Daoy (cell line): Measurements from ENCODE around the gene SYNDIG1. TPM values are rescaled to one million over a fixed set of nuclear protein-coding genes. Genes with fewer than 3 reads are reported as not detected.

ENCODE experiments used
- DNase-seq: peaks from one replicate; pipeline ENCODE4 v3.0.0-alpha.2; 2015; ENCODE audit warnings: low read depth
- total RNA-seq: library from RNA; depleted of rRNA; stranded (reverse); fragments of >200 nt; shearing (Covaris generic); gene quantifications from 2 replicates; pipeline ENCODE4 v1.2.3, GENCODE V29; 2014

The SYNDIG1 gene
- total RNA-seq, 1 experiment from 2014 or later = 0.91 TPM

DNA sequence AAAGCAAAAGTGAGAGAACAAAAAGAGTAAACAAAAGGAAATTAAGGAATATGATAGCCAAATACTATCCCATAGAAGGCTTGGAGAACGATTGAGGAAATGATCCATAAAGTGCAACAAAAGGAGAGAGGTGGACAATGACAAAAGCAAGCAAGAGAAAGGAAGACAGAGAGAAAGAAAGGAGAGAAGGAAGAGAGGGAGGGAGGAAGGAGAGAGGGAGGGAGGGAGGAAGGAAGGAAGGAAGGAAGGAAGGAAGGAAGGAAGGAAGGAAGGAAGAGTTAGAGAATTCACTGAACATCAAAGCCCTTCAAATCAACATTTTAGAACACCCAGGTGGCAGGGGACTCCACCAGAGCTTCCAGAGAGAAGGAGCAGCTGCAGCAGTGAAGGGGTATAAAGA, 185.0 kb downstream of the SYNDIG1 start:
- no peak for DNase-seq

- no peak for DNase-seq
Observed at GRCh38 chr20:24656391-24656790, 187.0 kb downstream of the SYNDIG1 start.

GRCh38 chr20:24657196-24657595, 187.8 kb downstream of the SYNDIG1 start:
- peak; percentile 49 for DNase-seq

GRCh38 chr20:24657878-24658620, 188.6 kb downstream of the SYNDIG1 start:
- peak; percentile 20 for DNase-seq

GRCh38 chr20:24658920-24659660, 189.7 kb downstream of the SYNDIG1 start:
- DNase-seq = no peak

DNA sequence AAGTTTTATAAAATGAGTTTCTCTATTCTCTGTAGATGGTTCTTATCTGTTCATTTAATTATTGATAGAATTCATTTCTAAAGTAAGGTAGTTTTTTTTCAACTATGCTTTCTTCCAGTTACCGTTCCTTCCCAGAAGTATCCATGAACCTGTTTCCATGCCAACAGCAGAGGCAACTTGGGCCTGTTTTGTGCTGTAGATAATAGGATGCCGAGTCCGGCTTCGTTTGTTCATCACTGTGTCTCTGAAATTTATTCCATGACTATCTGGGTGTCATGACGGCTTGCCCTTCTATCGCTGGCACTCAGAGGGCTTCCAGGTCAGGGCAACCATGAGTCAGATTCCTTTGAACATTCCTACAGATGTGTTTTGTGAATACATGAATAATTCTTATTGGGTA, 190.4 kb downstream of the SYNDIG1 start:
- DNase-seq = no peak

- no peak for DNase-seq
Observed at GRCh38 chr20:24660651-24661050, 191.2 kb downstream of the SYNDIG1 start.

- no peak for DNase-seq
Observed at GRCh38 chr20:24661255-24661654, 191.8 kb downstream of the SYNDIG1 start.

DNA sequence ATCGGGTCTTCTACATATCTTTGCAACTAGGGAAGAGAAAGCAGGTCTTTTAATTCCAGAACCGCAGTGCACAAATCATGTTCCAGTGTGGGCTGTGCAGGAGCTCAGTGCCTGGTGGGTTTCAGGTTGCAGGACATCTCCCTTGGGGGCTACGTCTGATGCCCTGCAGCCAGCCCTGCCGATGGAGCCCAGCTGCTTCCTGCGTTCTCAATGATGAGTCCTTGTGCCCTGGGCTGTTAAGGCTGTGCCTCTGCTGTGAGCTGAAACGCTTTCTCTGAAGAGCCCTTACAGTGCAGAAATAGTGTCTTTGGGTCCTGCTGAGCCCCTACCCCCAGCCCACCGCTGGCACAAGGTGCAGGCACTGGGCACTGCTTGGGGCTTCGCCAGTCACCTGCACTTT, 192.9 kb downstream of the SYNDIG1 start:
- DNase-seq = no peak

DNA sequence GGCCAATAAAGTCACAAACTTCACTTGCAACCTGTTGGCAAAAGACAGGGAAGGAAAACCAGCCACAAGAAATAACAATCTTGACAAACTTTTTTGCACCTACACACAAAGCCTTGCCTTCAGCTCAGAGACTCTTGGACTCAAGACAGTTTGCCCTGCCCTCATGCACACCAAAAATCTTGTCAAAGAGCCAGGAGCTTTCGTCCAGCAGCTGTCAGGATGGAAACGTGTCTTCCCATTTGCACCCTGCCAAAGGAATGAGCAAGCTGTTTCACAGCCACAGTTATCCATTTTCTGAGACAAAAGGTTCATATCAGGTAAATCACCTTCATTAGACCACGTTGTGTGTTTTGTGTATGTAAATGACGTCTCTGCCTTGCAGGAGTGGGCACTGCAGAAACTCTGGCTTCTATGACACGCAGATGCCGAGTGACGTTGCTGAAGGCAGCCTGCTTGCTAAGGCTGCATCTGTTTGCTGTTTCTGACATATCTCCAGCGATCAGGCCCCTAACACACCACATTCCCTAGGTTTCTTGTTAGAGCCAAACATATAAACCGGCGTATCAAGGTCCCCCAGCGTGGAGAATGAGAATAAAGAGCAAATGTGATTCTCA, 193.4 kb downstream of the SYNDIG1 start:
- no peak for DNase-seq

- DNase-seq = no peak
Observed at GRCh38 chr20:24663496-24663895, 194.1 kb downstream of the SYNDIG1 start.

DNA sequence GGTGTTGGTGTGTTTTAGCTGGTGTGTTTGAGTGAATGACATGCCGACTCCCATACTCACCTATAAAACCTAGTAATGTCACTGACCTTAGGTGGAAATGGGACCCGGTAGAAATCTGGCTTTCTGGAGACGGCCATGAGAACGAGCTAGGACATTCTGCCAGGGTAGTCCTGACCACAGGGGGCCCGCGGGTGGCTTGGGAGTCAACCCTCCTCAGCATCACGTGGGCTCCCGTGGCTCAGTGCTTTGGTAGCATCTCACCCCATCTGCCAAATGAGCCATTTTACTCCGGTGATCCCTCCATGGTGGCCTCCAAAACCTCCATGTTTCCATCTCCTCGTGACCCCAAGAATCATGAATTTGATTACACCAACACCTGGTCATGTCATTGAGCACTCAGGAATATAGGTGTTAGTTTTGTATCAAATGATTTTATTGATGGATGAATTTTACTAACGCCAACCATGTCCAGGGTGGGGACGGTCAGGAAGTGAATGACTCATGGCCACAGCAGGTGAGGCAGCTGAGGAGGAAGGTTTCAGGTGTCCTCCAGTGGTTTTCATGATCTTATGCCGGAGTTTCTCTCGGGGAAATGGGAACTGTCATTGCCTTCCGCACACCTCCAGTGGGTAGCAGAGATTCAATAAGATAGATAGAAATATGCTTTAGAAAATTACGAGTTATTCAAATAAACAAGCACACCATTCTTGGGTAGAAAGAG, 195.0 kb downstream of the SYNDIG1 start:
- DNase-seq = no peak

GRCh38 chr20:24665196-24665595, 195.8 kb downstream of the SYNDIG1 start:
- DNase-seq = no peak

GRCh38 chr20:24665741-24666191, 196.3 kb downstream of the SYNDIG1 start:
- no peak for DNase-seq

DNA sequence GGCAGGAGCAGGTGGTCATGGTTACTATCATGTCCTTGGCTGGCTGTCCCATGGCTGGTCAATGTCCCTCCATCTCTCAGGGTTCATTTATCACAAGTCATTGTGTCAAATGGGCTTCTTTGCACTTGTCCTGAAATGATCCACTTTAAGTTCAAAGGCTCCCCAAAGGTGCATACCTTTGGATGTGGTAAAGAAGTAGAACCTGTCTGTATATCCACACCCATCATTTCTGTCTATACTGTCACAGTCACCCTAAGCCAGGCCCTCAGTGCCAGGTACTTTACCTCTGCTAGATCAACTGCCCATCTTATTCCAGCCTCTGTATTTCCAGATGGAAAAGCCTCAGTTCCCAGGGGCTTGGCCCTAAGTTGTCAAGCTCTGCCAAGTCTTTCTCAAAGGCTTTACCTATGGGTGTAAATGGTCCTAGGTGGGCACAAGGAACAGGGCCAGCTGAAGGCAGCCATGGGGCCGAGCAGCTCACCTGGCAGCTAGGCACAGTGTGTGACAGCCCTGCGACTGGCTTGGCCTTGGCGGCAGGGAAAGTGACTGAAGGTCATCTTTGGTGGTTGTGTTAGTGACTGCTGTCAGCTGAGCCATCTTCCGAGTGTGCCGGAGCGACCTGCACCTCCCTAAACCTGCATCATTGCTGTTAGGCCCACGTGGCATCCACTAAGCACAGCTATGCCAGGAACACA, 198.4 kb downstream of the SYNDIG1 start:
- no peak for DNase-seq

DNA sequence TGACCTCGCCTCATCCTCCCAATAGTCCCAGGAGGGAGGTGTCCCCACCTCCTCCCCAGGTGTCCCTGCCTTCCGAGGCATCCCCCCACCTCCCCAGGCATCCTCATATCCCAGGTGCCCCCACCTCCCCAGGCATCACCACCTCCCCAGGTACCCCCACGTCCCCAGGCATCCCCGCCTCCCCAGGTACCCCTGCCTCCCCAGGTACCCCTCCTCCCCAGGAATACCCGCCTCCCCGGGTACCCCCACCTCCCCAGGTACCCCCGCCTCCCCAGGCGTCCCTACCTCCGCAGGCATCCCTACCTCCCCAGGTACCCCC, 198.9 kb downstream of the SYNDIG1 start:
- no peak for DNase-seq

- no peak for DNase-seq
Observed at GRCh38 chr20:24668791-24669190, 199.4 kb downstream of the SYNDIG1 start.

- no peak for DNase-seq
Observed at GRCh38 chr20:24669701-24670100, 200.3 kb downstream of the SYNDIG1 start.

DNA sequence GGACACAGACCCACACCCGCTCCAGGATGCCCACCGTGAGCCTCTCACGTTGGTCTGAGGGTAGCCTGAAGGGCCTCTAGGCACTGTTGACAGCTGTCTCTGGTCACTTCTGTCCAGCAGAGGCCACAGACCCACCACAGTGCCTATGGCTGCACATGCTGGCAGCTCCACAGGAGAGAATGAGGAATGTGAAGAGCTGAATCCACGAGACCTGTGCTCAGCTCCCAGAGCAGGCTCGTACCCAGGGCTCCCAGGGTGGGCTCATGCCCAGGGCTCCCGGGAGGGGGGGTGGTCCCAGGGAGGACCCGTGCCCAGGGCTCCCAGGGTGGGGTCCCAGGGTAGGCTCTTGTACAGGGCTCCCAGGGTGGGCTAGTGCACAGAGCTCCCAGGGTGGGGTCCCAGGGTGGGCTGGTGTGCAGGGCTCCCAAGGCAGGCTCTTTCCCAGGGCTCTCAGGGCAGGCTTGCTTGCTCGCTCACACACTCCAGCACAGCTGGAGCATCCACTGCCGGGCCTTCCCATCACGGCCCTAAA, 201.0 kb downstream of the SYNDIG1 start:
- DNase-seq = no peak

GRCh38 chr20:24670981-24671380, 201.6 kb downstream of the SYNDIG1 start:
- DNase-seq = no peak

DNA sequence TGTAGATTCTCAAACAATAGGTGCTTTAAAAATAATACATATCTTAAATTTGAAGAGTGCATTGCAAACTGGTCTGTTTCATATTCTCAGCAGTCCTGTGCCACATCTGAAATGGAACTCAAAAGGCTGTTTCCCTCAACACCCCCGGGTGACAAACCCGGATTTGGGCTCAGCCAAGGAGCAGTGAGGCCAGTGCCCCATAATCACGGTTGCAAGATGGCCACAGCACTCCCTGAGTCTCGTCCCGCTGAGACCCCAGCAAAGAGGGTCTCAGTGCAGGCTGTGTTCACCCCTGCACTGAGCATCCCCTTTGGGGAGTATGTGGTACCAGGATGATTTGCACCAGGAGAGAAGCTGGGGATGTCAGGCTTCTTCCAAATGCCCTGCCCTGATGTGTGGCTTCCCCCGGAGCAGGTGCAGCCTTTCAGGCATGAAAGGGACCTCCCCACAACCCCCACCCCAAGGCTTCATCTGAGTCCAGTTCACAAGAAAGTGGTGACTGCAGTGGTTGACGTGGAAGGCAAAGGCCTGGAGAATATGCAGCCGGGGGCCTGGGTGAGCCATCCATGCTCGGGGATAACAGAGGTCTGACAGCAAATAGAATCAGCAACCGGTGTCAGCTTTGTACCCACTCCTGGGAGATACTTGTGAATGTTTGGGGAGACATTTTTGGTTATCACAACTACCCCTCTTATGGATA, 202.9 kb downstream of the SYNDIG1 start:
- DNase-seq = no peak
